Measurements from ENCODE around the gene HNRNPC. TPM values are rescaled to one million over a fixed set of nuclear protein-coding genes. Genes with fewer than 3 reads are reported as not detected.
"Not testable (repeated sequence)": the region's sequence is repeated elsewhere in the genome, so short reads cannot be mapped to it uniquely, and the experiment has no call there.

Gene HNRNPC
- total RNA-seq, 2 experiments from 2014 or later, result 658 to 677 TPM

- Mint-ChIP-seq H3K36me3 (peaks cover 47% of the 10 kb centered on the region), H3K27me3 (no peaks in the 10 kb centered on the region), H3K4me3 (no peak overlapping the region), H3K27ac (no peak overlapping the region), H3K4me1 (peaks cover 41% of the 10 kb centered on the region), H3K9me3 (no peaks in the 10 kb centered on the region)
- DNase-seq (no peak), ATAC-seq (ENCODE audit: low read depth) (no peak)
- POLR2A ChIA-PET, result interaction anchor here (0.6 kb wide), 1 partner anchor 114 kb away, joined by 5 read pairs; no protein-coding TSS in a partner anchor
Measured at GRCh38 chr14:21227981-21228380, 41.3 kb downstream of the HNRNPC start.

- Mint-ChIP-seq H3K27ac (no peak overlapping the region), H3K27me3 (no peaks in the 10 kb centered on the region), H3K36me3 (peaks cover 50% of the 10 kb centered on the region), H3K4me3 (no peak overlapping the region), H3K9me3 (no peaks in the 10 kb centered on the region), H3K4me1 (peaks cover 44% of the 10 kb centered on the region)
- POLR2A ChIA-PET, result interaction anchor here (0.7 kb wide), 1 partner anchor 34 kb away, joined by 8 read pairs; no protein-coding TSS in a partner anchor
- ATAC-seq (ENCODE audit: low read depth) (no peak), DNase-seq (no peak)
Measured at GRCh38 chr14:21227150-21227549, 42.1 kb downstream of the HNRNPC start.

GRCh38 chr14:21226467-21226866 is 42.8 kb downstream of the HNRNPC start:
- peaks cover 42% of the 10 kb centered on the region for H3K4me1 Mint-ChIP-seq
- ATAC-seq (ENCODE audit: low read depth), result no peak
- H3K9me3 Mint-ChIP-seq, result no peaks in the 10 kb centered on the region
- DNase-seq, result no peak
- no peaks in the 10 kb centered on the region for H3K27me3 Mint-ChIP-seq
- H3K4me3 Mint-ChIP-seq, result no peak overlapping the region
- no peak overlapping the region for H3K27ac Mint-ChIP-seq
- POLR2A ChIA-PET, result interaction anchor here (0.7 kb wide), 1 partner anchor 35 kb away, joined by 8 read pairs; no protein-coding TSS in a partner anchor
- H3K36me3 Mint-ChIP-seq, result peaks cover 49% of the 10 kb centered on the region

- H3K27ac Mint-ChIP-seq; H3K4me3 Mint-ChIP-seq; H3K27me3 Mint-ChIP-seq; POLR2A ChIA-PET; ATAC-seq (ENCODE audit: low read depth); H3K9me3 Mint-ChIP-seq; DNase-seq: not testable (repeated sequence)
- Mint-ChIP-seq H3K36me3 (peaks cover 48% of the 10 kb centered on the region), H3K4me1 (peaks cover 37% of the 10 kb centered on the region)
Measured at GRCh38 chr14:21225164-21225563, 44.1 kb downstream of the HNRNPC start.

- H3K27ac Mint-ChIP-seq, result peak overlapping the region; percentile 51
- ATAC-seq (ENCODE audit: low read depth), result no peak
- H3K4me1 Mint-ChIP-seq, result peaks cover 39% of the 10 kb centered on the region
- POLR2A ChIA-PET, result interaction anchor here (0.7 kb wide), 1 partner anchor 904 kb away, joined by 3 read pairs; no protein-coding TSS in a partner anchor
- DNase-seq, result no peak
- no peak overlapping the region for H3K4me3 Mint-ChIP-seq
- no peaks in the 10 kb centered on the region for H3K27me3 Mint-ChIP-seq
- no peaks in the 10 kb centered on the region for H3K9me3 Mint-ChIP-seq
- peaks cover 38% of the 10 kb centered on the region for H3K36me3 Mint-ChIP-seq
Measured at GRCh38 chr14:21220874-21221477, 48.3 kb downstream of the HNRNPC start.

- Mint-ChIP-seq H3K9me3 (no peaks in the 10 kb centered on the region), H3K27me3 (no peaks in the 10 kb centered on the region), H3K4me3 (no peak overlapping the region), H3K27ac (peak overlapping the region; percentile 8), H3K36me3 (peaks cover 41% of the 10 kb centered on the region), H3K4me1 (peaks cover 49% of the 10 kb centered on the region)
- DNase-seq (no peak), ATAC-seq (ENCODE audit: low read depth) (no peak)
- POLR2A ChIA-PET, result no interaction called here
Measured at GRCh38 chr14:21219561-21220111, 49.6 kb downstream of the HNRNPC start.

- no peak overlapping the region for H3K4me3 Mint-ChIP-seq
- ATAC-seq (ENCODE audit: low read depth) (no peak), DNase-seq (no peak)
- POLR2A ChIA-PET, result interaction anchor here (0.7 kb wide), 1 partner anchor 259 kb away, joined by 3 read pairs; no protein-coding TSS in a partner anchor
- H3K27me3 Mint-ChIP-seq, result no peaks in the 10 kb centered on the region
- H3K27ac Mint-ChIP-seq, result peak overlapping the region; percentile 8
- H3K9me3 Mint-ChIP-seq, result no peaks in the 10 kb centered on the region
- peaks cover 49% of the 10 kb centered on the region for H3K4me1 Mint-ChIP-seq
- H3K36me3 Mint-ChIP-seq, result peaks cover 40% of the 10 kb centered on the region
Measured at GRCh38 chr14:21219120-21219519, 50.1 kb downstream of the HNRNPC start.

- H3K27me3 Mint-ChIP-seq, result no peaks in the 10 kb centered on the region
- H3K4me3 Mint-ChIP-seq, result peak overlapping the region; percentile 46
- ATAC-seq (ENCODE audit: low read depth), result peak; percentile 72
- peak overlapping the region; percentile 66 for H3K27ac Mint-ChIP-seq
- H3K4me1 Mint-ChIP-seq, result peaks cover 32% of the 10 kb centered on the region
- POLR2A ChIA-PET, result interaction anchor here (0.7 kb wide), 1 partner anchor 23 kb away, joined by 4 read pairs; no protein-coding TSS in a partner anchor
- H3K36me3 Mint-ChIP-seq, result peaks cover 37% of the 10 kb centered on the region
- no peak for DNase-seq
- no peaks in the 10 kb centered on the region for H3K9me3 Mint-ChIP-seq
Measured at GRCh38 chr14:21215879-21216251, 53.4 kb downstream of the HNRNPC start.

GRCh38 chr14:21215130-21215878 is 53.9 kb downstream of the HNRNPC start:
- Mint-ChIP-seq H3K4me1 (peaks cover 30% of the 10 kb centered on the region), H3K9me3 (no peaks in the 10 kb centered on the region), H3K36me3 (peaks cover 37% of the 10 kb centered on the region), H3K27me3 (no peaks in the 10 kb centered on the region), H3K27ac (peak overlapping the region; percentile 66), H3K4me3 (peak overlapping the region; percentile 25)
- ATAC-seq (ENCODE audit: low read depth) (no peak), DNase-seq (no peak)
- POLR2A ChIA-PET, result interaction anchor here (0.7 kb wide), 1 partner anchor 24 kb away, joined by 4 read pairs; no protein-coding TSS in a partner anchor

- peaks cover 33% of the 10 kb centered on the region for H3K36me3 Mint-ChIP-seq
- H3K27me3 Mint-ChIP-seq, result no peaks in the 10 kb centered on the region
- POLR2A ChIA-PET, result no interaction called here
- ATAC-seq (ENCODE audit: low read depth) (no peak), DNase-seq (no peak)
- H3K4me3 Mint-ChIP-seq, result no peak overlapping the region
- H3K9me3 Mint-ChIP-seq, result no peaks in the 10 kb centered on the region
- H3K4me1 Mint-ChIP-seq, result peaks cover 23% of the 10 kb centered on the region
- no peak overlapping the region for H3K27ac Mint-ChIP-seq
Measured at GRCh38 chr14:21213652-21214051, 55.6 kb downstream of the HNRNPC start.

- ATAC-seq (ENCODE audit: low read depth); DNase-seq; H3K9me3 Mint-ChIP-seq; H3K4me3 Mint-ChIP-seq; H3K27me3 Mint-ChIP-seq; POLR2A ChIA-PET; H3K27ac Mint-ChIP-seq: not testable (repeated sequence)
- Mint-ChIP-seq H3K36me3 (peaks cover 39% of the 10 kb centered on the region), H3K4me1 (peaks cover 21% of the 10 kb centered on the region)
Measured at GRCh38 chr14:21212824-21213223, 56.4 kb downstream of the HNRNPC start.

GRCh38 chr14:21211509-21211908 is 57.7 kb downstream of the HNRNPC start:
- Mint-ChIP-seq H3K27ac (peak overlapping the region; percentile 66), H3K4me1 (peaks cover 20% of the 10 kb centered on the region)
- ATAC-seq (ENCODE audit: low read depth), result no peak

GRCh38 chr14:21210023-21210422 is 59.2 kb downstream of the HNRNPC start:
- Mint-ChIP-seq H3K9me3 (no peaks in the 10 kb centered on the region), H3K4me1 (peaks cover 14% of the 10 kb centered on the region)

More at GRCh38 chr14:21211509-21211908, 57.7 kb downstream of the HNRNPC start:
- POLR2A ChIA-PET, result interaction anchor here (0.6 kb wide), 1 partner anchor 94 kb away, joined by 7 read pairs; no protein-coding TSS in a partner anchor
- Mint-ChIP-seq H3K27me3 (no peaks in the 10 kb centered on the region), H3K9me3 (no peaks in the 10 kb centered on the region), H3K4me3 (no peak overlapping the region), H3K36me3 (peaks cover 47% of the 10 kb centered on the region)
- no peak for DNase-seq

More at GRCh38 chr14:21210023-21210422, 59.2 kb downstream of the HNRNPC start:
- no peak overlapping the region for H3K27ac Mint-ChIP-seq
- POLR2A ChIA-PET, result no interaction called here
- H3K4me3 Mint-ChIP-seq, result no peak overlapping the region
- peaks cover 56% of the 10 kb centered on the region for H3K36me3 Mint-ChIP-seq
- H3K27me3 Mint-ChIP-seq, result no peaks in the 10 kb centered on the region
- ATAC-seq (ENCODE audit: low read depth) (no peak), DNase-seq (no peak)
